Occipital lobe (tissue), 2 donors: ENCODE results near the gene OR8K5. TPM values are rescaled to one million over a fixed set of nuclear protein-coding genes. Genes with fewer than 3 reads are reported as not detected.
"Not testable (repeated sequence)": the region's sequence is repeated elsewhere in the genome, so short reads cannot be mapped to it uniquely, and the experiment has no call there.

ENCODE experiments used
- DNase-seq: peaks from one replicate; lab custom pipeline; 2025; lab: John Stamatoyannopoulos, UW
- total RNA-seq: library from RNA; depleted of rRNA; stranded (reverse); fragments of >200 nt; gene quantifications from one replicate; pipeline ENCODE4 v1.2.3, GENCODE V29; 2014

The OR8K5 gene
- not detected for total RNA-seq

DNA sequence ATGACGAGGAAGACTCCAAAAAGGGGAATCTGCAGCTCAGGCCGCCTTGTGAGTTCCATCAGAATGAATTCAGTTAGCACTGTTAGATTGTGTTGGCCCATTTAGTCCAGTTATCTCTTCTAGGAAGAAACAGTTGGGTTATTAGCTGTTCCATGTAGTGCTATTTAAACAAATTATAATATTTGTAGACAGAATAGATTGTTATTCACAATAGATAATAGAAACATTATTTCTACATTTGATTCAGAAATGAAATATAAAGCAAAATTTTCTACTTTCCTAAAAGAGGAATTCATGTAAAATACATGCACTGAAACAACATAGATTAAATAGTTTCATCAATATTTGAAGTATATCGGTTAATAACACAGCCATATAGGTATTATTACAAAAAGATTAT lies at the start of gene OR8K5:
Gene OR8K5, minus strand, starts transcription at position 101 of the 400 bp plus-strand sequence. Its CDS starts 0 bp downstream, at position 101.
- no peak for DNase-seq

DNA sequence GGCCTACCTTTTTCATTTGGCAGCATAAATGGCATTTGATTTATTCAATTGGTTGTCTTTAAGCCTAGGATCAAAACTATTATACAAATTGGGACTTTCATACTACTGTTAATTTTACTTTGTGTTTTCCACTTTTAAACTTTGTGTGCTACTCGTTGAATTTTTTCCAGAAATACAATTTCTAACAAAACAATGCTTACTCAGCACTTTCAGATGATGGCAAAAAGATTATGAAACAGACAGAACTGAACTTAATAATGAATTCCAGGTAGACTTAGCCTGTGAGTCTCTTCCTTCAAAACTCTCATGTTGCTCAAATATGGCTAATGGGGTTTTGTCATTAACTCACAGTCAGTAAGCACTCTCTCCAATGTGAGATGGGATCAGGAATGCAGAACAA lies 47.7 kb upstream of the OR8K5 start:
- no peak for DNase-seq

- no peak for DNase-seq
These were observed 37.2 kb upstream of the OR8K5 start for GRCh38 chr11:56197367-56197766.

GRCh38 chr11:56196705-56197104 lies 36.6 kb upstream of the OR8K5 start:
- DNase-seq: no peak

DNA sequence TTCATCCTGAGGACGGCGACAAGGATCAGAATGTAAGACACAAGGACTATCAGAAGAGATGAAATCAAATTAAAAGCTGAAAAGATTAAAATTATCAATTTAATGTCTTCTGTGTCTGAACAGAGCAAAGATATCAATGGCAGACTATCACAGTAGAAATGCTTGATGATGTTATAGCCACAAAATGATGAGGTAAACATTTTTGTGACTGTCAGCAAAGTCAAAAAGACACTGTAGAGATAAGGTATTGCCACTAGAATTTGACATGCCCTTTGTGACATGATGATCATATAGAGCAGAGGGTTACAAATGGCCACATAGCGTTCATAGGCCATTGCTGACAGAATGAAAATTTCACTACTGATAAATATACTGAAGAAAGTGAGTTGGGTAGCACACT lies 28.5 kb upstream of the OR8K5 start:
- no peak for DNase-seq

GRCh38 chr11:56183459-56183858 lies 23.3 kb upstream of the OR8K5 start:
- no peak for DNase-seq

- no peak for DNase-seq
These were observed 16.2 kb upstream of the OR8K5 start, which contains the start of gene OR5J2 for GRCh38 chr11:56176318-56176717. Gene OR5J2, plus strand, starts transcription at chr11:56176618. Its CDS starts 0 bp downstream, at chr11:56176618.

DNA sequence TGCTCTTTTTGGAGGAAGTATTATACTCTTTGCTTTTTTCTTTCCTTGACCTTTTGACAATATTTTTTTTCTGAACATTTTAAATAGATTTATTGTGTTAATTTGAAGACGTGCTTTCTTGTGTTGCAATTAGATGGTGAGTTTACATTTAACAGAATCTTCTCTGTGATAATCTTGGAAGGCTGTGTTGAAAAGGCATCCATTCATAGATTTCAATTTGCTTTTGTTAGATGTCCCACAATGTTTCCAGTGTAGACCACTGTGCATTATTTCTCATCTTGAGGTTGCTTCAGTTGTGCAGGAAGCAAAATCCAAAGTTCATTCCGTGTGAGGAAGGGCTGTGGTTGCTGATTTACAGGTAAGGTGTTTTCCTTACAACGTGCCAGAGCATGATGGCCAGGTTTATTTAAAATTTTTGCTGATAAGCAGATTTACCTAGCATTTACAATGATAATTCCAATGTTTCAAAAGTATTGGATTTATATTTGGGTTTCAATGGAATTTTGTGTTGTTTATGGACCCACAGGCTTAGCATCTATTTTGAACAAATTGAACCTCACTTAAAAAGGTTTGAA lies 12.2 kb upstream of the OR8K5 start:
- DNase-seq: no peak

DNA sequence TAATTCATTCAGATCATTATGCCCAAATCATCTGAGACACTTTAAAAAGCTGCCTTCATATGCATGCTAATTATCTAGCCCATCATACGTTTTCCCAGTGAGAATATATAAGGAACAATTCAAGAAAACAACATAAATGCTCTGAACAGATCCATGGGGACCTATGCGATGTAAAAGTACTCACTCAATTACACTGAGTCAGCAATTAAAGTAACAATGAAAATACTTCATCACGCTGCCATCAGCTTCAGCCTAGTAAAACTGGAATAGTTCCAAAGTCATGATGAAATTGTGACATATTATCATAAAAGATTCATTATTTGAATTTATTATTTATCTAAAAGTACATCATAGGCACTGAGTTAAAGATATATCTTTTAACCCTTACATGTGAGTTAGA lies 3.7 kb upstream of the OR8K5 start:
- DNase-seq: no peak

DNA sequence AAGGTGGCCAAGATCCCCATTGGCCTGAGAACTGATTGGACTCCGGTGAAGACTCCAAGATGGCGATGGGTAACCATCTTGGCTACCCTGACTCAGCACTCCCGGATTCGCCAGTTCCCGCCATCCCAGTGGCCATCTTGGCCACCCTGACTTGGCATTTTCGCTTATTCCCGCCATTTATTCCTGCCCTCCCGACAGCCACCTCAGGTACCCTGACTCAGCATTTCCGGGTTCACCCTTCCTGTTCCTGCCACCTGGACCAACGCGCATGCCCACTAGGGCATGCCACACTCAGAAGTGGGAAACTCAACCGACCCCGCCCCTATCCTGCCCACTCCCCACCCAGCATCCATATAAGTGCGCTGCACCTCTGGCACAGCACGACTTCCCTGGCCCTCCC lies 7.8 kb downstream of the OR8K5 start:
- no peak for DNase-seq

GRCh38 chr11:56151376-56151775 lies 8.7 kb downstream of the OR8K5 start:
- DNase-seq: no peak

DNA sequence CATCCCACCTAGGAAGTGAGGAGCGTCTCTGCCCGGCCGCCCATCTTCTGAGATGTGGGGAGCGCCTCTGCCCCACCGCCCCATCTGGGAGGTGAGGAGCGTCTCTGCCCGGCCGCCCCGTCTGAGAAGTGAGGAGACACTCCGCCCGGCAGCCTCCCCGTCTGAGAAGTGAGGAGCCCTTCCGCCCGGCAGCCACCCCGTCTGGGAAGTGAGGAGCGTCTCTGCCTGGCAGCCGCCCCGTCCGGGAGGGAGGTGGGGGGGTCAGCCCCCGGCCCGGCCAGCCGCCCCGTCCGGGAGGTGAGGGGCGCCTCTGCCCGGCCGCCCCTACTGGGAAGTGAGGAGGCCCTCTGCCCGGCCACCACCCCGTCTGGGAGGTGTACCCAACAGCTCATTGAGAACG lies 16.4 kb downstream of the OR8K5 start:
- not testable (repeated sequence) for DNase-seq

DNA sequence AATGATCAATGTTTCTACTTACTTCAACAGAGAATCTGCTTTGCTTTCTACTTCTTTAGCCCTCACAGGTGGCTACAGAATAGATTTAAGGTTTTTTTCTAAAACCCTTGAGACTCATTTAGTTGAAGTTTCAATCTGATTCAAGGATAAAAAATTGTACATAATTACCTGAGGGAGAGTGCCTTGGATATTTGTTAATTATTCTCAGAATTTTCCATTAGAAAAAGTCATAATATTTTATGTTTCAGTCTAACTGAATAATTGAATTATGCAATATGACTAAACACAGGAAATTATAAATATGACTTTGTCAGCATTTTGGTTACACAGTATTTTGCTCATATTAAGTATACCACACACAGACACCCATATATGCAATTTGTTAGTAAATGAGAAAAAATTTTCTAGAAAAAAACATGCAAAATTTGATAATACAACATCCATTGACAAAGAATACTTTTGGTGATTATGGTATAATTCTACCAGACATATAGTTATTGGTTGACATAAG lies 19.9 kb downstream of the OR8K5 start, which contains the start of gene OR8J3:
Gene OR8J3, minus strand, starts transcription at position 51 of the 511 bp plus-strand sequence. CDS start 2,483 bp downstream, outside the sequence.
- DNase-seq: no peak

DNA sequence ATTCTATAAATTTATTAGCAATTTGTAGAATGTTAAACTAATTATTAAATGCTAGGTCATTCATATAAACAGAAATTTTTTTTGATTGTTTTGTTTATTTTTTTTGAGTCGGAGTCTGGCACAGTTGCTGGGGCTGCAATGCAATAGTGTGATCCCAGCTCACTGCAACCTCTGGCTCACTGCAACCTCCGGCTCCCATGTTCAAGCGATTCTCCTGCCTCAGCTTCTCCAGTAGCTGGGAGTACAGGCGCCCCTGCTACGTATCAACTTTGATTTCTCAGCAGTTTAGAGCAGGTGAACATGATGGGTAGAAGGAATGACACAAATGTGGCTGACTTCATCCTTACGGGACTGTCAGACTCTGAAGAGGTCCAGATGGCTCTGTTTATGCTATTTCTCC lies 38.0 kb downstream of the OR8K5 start, which contains the start of gene OR8H3:
Gene OR8H3, plus strand, starts transcription at position 301 of the 400 bp plus-strand sequence. Its CDS starts 0 bp downstream, at position 301.
- DNase-seq: no peak

Other genes starting within 250 kb of the OR8K5 start
- gene OR5W2, start 245.7 kb downstream of the OR8K5 start, total RNA-seq: not detected
- not detected for gene OR5I1, start 223.9 kb downstream of the OR8K5 start, total RNA-seq
- gene OR10AG1, start 190.4 kb downstream of the OR8K5 start, total RNA-seq: not detected
- not detected for gene OR5F1, start 165.7 kb downstream of the OR8K5 start, total RNA-seq
- not detected for gene OR5AS1, start 132.7 kb downstream of the OR8K5 start, total RNA-seq
- gene OR8I2, start 67.0 kb downstream of the OR8K5 start, total RNA-seq: not detected
- not detected for gene OR8H2, start 56.6 kb downstream of the OR8K5 start, total RNA-seq
- gene OR8H3, start 37.9 kb downstream of the OR8K5 start, total RNA-seq: not detected
- gene OR8J3, start 20.1 kb downstream of the OR8K5 start, total RNA-seq: not detected
- gene OR5J2, start 16.3 kb upstream of the OR8K5 start, total RNA-seq: not detected
- not detected for gene OR5T2, start 73.9 kb upstream of the OR8K5 start, total RNA-seq
- not detected for gene OR5T3, start 91.9 kb upstream of the OR8K5 start, total RNA-seq
- gene OR5T1, start 113.8 kb upstream of the OR8K5 start, total RNA-seq: not detected
- not detected for gene OR8H1, start 131.9 kb upstream of the OR8K5 start, total RNA-seq
- gene OR8K3, start 154.8 kb upstream of the OR8K5 start, total RNA-seq: not detected
- not detected for gene OR8K1, start 185.7 kb upstream of the OR8K5 start, total RNA-seq
- not detected for gene OR8J1, start 194.0 kb upstream of the OR8K5 start, total RNA-seq
- gene OR8U1, start 215.3 kb upstream of the OR8K5 start, total RNA-seq: not detected